Measurements from ENCODE around the gene TNK1. TPM values are rescaled to one million over a fixed set of nuclear protein-coding genes. Genes with fewer than 3 reads are reported as not detected.

The TNK1 gene
- total and polyA plus RNA-seq, 2 experiments from 2014 or later = 6.1 to 8.9 TPM

DNA sequence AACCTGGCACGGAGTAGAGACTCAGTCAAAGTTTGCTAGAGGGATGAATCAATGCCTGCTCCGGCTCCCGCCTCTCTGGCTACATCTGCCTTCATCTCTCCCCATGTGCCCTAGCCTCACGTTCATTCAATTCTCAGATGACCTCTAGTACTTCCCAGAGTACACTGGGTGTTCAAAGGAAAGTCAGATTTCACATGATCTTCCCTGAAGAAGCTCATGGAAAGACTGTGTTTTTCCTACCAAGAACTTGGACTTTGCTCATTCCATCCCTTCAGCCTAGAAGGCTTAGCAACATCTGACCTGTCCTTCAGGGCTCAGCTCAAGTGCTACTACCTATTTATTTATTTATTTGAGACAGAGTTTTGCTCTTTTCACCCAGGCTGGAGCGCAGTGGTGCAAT, 11.1 kb upstream of the TNK1 start:
- peaks cover 9% of the 10 kb centered on the region for H3K27me3 Mint-ChIP-seq (ENCODE audit: insufficient read depth, low read depth, poor library complexity)
- no peaks in the 10 kb centered on the region for H3K36me3 Mint-ChIP-seq (ENCODE audit: low read depth)

More for the DNA sequence above, 11.1 kb upstream of the TNK1 start:
- H2AFZ ChIP-seq = no peak overlapping the region; the same call in 1 of the 2 replicates
- no peaks in the 10 kb centered on the region for H4K20me1 ChIP-seq (replicated peaks; ENCODE audit: insufficient read depth)
- Mint-ChIP-seq H3K9me3 (no peaks in the 10 kb centered on the region), H3K27ac (no peak overlapping the region), H3K4me1 (peaks cover 26% of the 10 kb centered on the region), H3K4me3 (no peak overlapping the region)
- H3K36me3 ChIP-seq (ENCODE audit: insufficient read depth) = no peaks in the 10 kb centered on the region
- 0 out of 2 replicates have a peak, but pooled peaks cover 5% of the 10 kb centered on the region for H3F3A ChIP-seq (replicated peaks; ENCODE audit: low read depth)
- no peak for ATAC-seq
- H3K27me3 ChIP-seq (ENCODE audit: insufficient read depth) = no peaks in the 10 kb centered on the region
- peaks cover 28% of the 10 kb centered on the region for H3K4me1 ChIP-seq (ENCODE audit: insufficient read depth)
- no peak for TF ChIP-seq CREB1 (CRISPR knock-in tag; IDR thresholded peaks at IDR 0.05; ENCODE audit: low read depth)
- TF ChIP-seq, protein P1, sequence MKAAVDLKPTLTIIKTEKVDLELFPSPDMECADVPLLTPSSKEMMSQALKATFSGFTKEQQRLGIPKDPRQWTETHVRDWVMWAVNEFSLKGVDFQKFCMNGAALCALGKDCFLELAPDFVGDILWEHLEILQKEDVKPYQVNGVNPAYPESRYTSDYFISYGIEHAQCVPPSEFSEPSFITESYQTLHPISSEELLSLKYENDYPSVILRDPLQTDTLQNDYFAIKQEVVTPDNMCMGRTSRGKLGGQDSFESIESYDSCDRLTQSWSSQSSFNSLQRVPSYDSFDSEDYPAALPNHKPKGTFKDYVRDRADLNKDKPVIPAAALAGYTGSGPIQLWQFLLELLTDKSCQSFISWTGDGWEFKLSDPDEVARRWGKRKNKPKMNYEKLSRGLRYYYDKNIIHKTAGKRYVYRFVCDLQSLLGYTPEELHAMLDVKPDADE (IDR thresholded peaks at IDR 0.05) = no peak
- no peak for TF ChIP-seq NANOG (IDR thresholded peaks at IDR 0.05; ENCODE audit: borderline replicate concordance)
- TF ChIP-seq STAT1 (IDR thresholded peaks at IDR 0.05; ENCODE audit: unreplicated experiment) = no peak
- no peak for TF ChIP-seq EZH2phosphoT487 (IDR thresholded peaks at IDR 0.05; ENCODE audit: unreplicated experiment)
- TF ChIP-seq, protein P2, sequence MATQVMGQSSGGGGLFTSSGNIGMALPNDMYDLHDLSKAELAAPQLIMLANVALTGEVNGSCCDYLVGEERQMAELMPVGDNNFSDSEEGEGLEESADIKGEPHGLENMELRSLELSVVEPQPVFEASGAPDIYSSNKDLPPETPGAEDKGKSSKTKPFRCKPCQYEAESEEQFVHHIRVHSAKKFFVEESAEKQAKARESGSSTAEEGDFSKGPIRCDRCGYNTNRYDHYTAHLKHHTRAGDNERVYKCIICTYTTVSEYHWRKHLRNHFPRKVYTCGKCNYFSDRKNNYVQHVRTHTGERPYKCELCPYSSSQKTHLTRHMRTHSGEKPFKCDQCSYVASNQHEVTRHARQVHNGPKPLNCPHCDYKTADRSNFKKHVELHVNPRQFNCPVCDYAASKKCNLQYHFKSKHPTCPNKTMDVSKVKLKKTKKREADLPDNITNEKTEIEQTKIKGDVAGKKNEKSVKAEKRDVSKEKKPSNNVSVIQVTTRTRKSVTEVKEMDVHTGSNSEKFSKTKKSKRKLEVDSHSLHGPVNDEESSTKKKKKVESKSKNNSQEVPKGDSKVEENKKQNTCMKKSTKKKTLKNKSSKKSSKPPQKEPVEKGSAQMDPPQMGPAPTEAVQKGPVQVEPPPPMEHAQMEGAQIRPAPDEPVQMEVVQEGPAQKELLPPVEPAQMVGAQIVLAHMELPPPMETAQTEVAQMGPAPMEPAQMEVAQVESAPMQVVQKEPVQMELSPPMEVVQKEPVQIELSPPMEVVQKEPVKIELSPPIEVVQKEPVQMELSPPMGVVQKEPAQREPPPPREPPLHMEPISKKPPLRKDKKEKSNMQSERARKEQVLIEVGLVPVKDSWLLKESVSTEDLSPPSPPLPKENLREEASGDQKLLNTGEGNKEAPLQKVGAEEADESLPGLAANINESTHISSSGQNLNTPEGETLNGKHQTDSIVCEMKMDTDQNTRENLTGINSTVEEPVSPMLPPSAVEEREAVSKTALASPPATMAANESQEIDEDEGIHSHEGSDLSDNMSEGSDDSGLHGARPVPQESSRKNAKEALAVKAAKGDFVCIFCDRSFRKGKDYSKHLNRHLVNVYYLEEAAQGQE (IDR thresholded peaks at IDR 0.05; ENCODE audit: unreplicated experiment) = no peak
- TF ChIP-seq, protein P3, sequence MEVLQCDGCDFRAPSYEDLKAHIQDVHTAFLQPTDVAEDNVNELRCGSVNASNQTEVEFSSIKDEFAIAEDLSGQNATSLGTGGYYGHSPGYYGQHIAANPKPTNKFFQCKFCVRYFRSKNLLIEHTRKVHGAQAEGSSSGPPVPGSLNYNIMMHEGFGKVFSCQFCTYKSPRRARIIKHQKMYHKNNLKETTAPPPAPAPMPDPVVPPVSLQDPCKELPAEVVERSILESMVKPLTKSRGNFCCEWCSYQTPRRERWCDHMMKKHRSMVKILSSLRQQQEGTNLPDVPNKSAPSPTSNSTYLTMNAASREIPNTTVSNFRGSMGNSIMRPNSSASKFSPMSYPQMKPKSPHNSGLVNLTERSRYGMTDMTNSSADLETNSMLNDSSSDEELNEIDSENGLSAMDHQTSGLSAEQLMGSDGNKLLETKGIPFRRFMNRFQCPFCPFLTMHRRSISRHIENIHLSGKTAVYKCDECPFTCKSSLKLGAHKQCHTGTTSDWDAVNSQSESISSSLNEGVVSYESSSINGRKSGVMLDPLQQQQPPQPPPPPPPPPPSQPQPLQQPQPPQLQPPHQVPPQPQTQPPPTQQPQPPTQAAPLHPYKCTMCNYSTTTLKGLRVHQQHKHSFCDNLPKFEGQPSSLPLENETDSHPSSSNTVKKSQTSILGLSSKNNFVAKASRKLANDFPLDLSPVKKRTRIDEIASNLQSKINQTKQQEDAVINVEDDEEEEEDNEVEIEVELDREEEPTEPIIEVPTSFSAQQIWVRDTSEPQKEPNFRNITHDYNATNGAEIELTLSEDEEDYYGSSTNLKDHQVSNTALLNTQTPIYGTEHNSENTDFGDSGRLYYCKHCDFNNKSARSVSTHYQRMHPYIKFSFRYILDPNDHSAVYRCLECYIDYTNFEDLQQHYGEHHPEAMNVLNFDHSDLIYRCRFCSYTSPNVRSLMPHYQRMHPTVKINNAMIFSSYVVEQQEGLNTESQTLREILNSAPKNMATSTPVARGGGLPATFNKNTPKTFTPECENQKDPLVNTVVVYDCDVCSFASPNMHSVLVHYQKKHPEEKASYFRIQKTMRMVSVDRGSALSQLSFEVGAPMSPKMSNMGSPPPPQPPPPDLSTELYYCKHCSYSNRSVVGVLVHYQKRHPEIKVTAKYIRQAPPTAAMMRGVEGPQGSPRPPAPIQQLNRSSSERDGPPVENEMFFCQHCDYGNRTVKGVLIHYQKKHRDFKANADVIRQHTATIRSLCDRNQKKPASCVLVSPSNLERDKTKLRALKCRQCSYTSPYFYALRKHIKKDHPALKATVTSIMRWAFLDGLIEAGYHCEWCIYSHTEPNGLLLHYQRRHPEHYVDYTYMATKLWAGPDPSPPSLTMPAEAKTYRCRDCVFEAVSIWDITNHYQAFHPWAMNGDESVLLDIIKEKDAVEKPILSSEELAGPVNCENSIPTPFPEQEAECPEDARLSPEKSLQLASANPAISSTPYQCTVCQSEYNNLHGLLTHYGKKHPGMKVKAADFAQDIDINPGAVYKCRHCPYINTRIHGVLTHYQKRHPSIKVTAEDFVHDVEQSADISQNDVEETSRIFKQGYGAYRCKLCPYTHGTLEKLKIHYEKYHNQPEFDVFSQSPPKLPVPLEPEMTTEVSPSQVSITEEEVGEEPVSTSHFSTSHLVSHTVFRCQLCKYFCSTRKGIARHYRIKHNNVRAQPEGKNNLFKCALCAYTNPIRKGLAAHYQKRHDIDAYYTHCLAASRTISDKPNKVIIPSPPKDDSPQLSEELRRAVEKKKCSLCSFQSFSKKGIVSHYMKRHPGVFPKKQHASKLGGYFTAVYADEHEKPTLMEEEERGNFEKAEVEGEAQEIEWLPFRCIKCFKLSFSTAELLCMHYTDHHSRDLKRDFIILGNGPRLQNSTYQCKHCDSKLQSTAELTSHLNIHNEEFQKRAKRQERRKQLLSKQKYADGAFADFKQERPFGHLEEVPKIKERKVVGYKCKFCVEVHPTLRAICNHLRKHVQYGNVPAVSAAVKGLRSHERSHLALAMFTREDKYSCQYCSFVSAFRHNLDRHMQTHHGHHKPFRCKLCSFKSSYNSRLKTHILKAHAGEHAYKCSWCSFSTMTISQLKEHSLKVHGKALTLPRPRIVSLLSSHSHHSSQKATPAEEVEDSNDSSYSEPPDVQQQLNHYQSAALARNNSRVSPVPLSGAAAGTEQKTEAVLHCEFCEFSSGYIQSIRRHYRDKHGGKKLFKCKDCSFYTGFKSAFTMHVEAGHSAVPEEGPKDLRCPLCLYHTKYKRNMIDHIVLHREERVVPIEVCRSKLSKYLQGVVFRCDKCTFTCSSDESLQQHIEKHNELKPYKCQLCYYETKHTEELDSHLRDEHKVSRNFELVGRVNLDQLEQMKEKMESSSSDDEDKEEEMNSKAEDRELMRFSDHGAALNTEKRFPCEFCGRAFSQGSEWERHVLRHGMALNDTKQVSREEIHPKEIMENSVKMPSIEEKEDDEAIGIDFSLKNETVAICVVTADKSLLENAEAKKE (CRISPR knock-in tag; IDR thresholded peaks at IDR 0.05) = no peak
- TF ChIP-seq ZNF331 (CRISPR knock-in tag; IDR thresholded peaks at IDR 0.05; ENCODE audit: low read depth) = no peak
- H3K9me2 ChIP-seq (ENCODE audit: insufficient read depth) = no peaks in the 10 kb centered on the region
- H3K4me2 ChIP-seq = no peak overlapping the region
- H3K79me2 ChIP-seq (replicated peaks; ENCODE audit: insufficient read depth) = no peaks in the 10 kb centered on the region
- H3K27ac ChIP-seq (ENCODE audit: low read depth) = no peak overlapping the region
- H3K4me3 ChIP-seq = no peak overlapping the region
- DNase-seq (ENCODE audit: low spot score) = no peak
